GM21529 (cell line): Measurements from ENCODE around the gene SYNPO2L.

Experiments
- ATAC-seq: cut with Tn5 transposase; IDR thresholded peaks from one replicate; pipeline ENCODE4 v1.9.1; 2021; ENCODE audit not compliant: unreplicated experiment

Gene SYNPO2L

DNA sequence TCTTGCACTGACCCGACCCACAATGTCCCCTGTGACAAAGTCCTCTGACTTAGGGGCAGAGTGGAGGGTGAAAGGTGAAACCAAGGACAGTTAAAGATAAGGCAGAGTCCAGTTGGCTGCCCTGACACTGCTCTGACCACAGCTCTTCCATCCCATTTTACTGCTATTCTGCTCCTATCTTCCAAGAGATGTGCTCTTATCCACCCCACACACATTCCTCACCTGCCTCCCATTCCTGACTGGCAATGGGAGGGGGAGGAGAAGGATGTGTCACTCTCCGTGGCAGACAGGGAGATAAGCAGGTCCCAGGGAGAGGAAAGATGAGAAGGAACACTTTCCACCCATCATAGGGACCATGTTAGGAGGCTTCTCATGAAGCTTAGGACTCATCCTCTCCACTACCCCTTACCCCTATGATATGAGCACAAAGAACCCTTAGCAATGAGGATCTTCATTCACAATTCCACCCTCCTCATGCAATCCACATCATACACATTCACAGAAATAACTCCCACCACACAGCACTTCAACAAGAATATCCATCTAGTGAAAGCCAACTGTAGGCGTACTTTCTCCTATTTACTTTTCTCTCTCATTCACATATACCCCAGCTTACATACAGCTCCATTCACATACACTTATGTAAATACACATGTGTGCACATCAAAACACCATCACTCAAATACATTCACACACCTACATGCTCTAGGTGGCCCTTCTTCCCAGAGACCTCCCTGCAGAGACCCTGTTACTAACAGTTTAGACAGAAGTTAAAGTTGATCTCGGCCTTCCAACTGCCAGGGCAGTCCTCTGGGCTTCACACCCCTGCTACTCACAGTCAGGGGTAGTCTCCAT lies 6.6 kb downstream of the SYNPO2L start:
- no peak for ATAC-seq

GRCh38 chr10:73647875-73648651 lies 7.8 kb downstream of the SYNPO2L start:
- ATAC-seq = no peak

- ATAC-seq = no peak
These were observed 8.5 kb downstream of the SYNPO2L start for GRCh38 chr10:73647211-73647874.

- no peak for ATAC-seq
These were observed 9.2 kb downstream of the SYNPO2L start for GRCh38 chr10:73646598-73647041.

- no peak for ATAC-seq
These were observed 10.6 kb downstream of the SYNPO2L start for GRCh38 chr10:73645251-73645650.

DNA sequence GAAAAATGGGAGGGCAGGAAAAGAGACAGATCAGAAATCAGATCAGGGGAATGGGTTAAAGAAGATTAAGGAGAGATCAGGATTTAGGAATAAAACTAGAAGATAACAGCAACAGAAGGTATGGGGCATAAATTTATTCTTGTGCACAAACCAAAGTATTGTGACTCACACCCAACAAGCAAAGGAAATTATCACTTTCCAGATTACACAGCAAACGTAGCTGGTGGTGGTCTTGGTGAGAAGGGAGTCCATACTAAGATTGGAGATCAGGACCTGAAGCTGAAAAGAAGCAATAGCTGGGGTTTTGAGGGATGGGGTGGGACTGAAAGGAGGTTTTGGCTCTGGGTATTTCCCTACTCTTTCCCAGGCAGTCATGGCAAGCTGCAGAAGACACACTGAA lies 11.1 kb downstream of the SYNPO2L start:
- ATAC-seq = no peak

- ATAC-seq = no peak
These were observed 11.7 kb downstream of the SYNPO2L start for GRCh38 chr10:73644015-73644743.

- no peak for ATAC-seq
These were observed 12.5 kb downstream of the SYNPO2L start for GRCh38 chr10:73643362-73643761.

DNA sequence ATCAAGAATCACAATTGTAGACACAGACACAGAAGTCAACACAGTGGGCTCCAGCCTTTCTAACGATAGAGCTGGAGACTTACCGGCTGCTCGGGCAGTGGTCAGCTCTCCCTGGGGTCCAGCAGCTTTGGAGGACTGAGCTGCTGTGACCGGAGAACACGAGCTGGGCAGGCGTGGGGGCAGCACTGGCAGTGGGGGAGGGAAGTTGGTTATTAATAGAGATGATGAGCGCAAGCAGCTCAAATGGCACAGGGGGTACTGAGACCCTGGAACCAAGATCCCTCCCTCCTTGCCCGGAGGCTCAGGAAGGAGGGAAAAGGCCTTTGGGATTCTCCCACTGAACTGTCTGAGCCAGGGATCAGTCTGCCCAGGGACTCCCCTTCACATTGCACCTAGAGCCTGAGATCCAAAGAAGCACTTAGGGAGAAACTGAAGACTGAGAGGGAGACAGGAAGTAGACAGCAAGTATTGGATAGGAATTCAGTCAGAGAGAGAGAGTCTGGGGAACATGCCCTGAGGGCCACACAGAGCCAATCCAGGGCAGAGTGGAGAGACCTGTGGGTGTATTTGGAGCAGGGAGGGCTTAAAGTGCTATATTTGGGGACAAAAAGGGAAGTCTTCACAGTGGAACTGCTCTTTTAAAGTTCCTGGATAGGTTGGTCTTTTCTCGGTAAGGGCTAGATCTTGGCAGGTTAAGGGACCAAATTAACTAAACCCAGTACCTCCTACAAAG lies 14.3 kb downstream of the SYNPO2L start, which contains the start of gene MYOZ1:
Gene MYOZ1, minus strand, starts transcription at position 147 of the 733 bp plus-strand sequence. CDS start 1,457 bp downstream, outside the sequence.
- ATAC-seq = no peak

DNA sequence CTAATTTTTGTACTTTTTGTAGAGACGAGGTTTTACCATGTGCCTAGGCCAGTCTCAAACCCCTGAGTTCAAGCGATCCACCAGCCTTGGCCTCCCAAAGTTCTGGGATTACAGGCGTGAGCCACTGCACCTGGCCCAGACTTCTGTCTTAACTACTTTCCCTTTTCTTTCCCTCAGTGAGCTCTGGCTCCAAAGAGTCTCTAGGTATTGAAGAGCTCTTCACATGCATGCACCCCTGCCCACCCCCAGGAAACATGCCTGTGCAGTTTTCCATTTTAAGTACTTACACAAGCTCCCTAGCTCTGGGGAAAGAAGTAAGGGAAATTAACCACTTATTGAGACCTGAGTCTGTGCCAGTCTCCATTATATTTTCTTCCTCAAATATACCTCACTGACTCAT lies 16.5 kb downstream of the SYNPO2L start:
- ATAC-seq = no peak

DNA sequence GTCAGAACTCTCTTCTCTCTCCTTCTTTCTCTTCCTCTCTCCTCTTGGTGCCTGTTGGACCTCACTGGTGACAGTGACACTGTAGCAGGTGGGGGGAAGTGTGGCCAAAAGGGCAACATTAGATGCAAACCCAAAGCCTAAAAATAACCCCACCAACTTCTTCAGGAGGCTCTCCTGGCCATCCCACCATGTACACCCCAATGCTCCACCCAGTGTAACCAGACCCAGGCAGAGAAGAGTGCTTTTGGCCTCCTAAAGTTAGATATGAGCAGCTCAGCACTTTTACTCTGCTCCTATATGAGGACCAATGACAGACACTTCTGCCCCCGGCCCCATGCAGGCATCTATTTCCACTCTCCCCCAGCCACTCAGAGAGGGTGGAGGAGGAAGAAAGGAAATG lies 20.0 kb downstream of the SYNPO2L start:
- ATAC-seq = no peak

DNA sequence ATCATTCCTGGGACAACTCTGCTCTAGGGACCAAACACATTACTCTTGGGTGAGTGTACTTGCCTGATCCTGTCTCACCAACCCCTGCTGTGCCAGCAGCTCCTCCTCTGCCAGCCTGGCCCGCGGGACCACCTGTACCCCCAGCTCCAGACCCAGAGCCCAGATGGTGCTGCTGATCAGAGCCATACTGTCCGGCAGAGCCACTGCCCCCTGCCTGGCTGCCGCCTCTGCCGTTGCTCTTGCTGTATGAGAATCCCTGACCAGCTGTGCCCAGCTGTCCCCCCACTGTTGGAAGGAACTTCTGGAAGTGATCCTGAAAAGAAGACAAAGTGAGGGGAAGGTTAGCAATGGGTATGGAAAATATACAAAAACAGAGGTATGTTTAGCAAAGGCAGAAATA lies 21.4 kb downstream of the SYNPO2L start:
- ATAC-seq = no peak

DNA sequence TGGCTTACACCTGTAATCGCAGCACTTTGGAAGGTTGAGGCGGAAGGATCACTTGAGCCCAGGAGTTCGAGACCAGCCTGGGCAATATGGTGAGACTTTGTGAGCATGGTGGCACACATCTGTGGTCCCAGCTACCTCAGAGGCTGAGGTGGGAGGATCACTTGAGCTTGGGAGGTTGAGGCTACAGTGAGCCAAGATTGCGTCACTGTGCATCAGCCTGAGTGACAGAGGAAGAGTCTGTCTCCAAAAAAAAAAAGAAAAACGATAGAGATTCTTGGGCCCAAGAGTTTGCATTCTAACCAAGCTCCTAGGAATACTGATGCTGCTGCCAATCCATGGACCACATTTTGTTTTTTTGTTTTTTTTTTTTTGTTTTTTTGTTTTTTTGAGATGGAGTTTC lies 26.7 kb downstream of the SYNPO2L start:
- no peak for ATAC-seq

DNA sequence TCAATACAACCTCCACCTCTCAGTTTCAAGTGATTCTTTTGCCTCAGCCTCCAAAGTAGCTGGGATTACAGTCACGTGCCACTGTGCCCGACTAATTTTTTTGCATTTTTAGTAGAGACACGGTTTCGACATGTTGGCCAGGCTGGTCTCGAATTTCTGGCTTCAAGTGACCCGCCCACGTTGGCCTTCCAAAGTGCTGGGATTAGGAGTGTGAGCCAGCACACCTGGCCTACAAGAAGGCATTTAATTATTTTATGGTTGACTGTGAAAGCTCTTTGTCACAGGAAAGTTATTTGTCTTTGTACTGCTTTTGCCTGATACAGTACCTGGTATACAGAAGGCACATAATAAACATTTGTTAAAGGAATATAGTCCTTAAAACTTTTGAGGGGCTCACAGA lies 27.4 kb downstream of the SYNPO2L start:
- ATAC-seq = no peak

- no peak for ATAC-seq
These were observed 28.5 kb downstream of the SYNPO2L start for GRCh38 chr10:73627300-73627699.

DNA sequence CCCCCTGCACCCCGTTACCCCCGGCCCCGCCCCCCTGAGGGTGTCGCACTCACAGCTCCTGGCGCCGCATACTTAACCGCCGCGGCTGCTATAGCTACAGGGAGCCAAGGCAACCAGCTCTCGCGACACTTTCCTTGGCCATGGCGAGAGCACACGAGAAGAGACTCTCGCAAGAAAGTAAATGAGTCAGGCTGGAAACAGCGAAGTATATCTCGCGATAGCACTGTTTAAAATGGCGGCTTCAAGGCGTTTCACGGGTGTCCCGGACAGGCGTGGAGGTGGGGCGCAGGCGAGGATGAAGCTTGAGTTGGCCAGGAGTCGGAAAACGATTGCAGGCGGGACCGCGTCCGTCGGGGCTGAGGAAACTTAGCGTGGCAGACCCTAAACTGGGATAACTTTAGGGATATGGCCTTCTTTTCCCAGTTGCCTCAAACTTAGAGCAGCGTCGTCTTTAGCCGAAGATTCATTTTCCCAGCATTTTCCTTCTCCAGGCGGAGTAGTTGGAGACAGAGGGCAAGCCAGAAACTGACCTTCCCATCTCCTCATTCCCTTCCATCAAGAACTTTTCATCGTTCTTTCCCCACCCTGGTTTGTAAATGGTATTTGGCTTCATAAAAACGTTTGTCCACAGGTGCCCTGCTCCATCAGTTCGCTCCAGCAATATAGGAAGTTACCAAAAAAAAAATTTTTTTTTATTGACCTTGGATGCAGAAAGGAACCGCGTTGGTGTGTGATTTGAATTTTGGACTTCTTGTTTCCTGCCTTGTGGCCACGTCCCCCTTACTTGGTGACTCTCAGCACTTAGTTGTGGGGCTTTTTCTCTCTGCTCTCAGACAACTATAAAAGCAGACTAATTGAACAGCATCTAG lies 29.7 kb downstream of the SYNPO2L start:
- ATAC-seq = peak; percentile 99

- peak; percentile 11 for ATAC-seq
These were observed 30.6 kb downstream of the SYNPO2L start for GRCh38 chr10:73625004-73625883.

DNA sequence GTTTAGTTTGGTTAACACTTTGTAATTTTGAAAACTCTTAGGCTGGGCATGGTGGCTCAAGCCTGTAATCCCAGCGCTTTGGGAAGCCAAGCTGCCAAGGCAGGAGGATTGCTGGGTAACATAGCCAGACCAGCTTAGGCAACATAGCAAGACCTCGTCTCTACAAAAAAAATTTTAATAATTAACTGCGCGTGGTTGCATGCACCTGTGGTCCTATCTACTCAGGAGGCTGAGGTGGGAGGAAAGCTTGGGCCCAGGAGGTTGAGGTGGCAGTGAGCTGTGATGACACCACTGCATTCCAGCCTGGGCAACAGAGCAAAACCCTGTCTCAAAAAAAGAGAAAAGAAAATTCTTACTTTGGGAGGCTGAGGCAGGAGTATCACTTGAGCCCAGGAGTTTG lies 32.8 kb downstream of the SYNPO2L start:
- no peak for ATAC-seq
